HG03457 (cell line): ENCODE measurements around the gene COBLL1.

ENCODE experiments used
- ATAC-seq: cut with Tn5 transposase; IDR thresholded peaks from one replicate; pipeline ENCODE4 v1.9.1; 2021; ENCODE audit warnings: moderate number of reproducible peaks; ENCODE audit not compliant: unreplicated experiment

The COBLL1 gene

DNA sequence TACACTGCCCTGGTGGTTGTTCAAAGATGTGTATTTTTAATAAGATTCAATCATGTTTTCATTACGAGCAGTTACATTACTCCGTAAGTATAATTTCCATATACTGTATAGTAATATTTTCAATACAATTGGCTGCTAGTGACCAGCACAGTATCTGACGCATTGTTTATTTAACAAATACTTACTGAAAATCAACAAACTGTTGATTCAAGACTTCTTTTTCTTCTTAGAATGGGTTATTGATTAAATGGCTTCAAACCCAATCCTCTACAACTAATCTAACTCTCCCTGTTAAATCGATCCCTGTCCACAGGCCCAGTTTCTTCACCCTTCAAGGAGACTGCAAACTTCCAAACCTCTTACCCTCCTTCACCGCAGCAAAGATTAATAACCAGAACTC lies 18.5 kb downstream of the COBLL1 start:
- ATAC-seq: no peak

DNA sequence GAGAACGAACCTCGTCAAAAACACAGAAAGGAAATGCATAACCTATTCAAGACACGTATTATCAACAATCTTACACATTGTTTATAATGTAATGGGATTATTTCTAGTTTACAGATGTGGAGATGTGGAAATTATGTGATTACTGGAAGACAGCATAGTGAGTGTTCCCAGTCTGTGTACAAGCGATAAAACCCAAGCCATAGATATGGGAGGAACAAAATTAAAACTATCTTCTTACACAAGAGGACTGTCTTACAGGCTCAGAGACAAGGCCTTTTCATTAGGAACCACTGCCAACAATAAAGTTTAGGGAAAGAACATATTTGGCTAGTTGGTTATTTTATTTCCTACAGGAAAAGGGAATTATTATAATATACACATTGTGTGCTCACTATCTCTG lies 20.3 kb downstream of the COBLL1 start:
- ATAC-seq: no peak

GRCh38 chr2:164818149-164819136 lies 23.2 kb downstream of the COBLL1 start:
- no peak for ATAC-seq

DNA sequence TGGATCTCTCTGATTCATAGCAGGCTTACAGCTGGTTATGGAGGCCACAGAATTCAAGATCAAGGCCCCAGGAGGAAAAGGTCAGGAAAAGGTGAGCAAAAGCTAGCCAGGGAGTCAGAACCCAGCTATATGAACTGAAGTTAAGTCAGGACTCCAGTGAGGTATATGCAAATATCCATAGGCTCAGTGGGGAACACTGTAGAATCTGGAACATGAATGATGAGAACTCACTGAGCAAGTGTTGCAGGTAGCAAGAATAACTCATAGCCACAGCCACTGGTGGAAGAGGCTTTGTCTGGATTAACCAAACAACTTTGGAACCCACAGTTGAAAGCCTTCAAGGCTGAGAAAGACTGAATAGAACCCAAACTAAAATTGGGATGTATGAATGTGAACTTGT lies 24.7 kb downstream of the COBLL1 start:
- ATAC-seq: no peak

- ATAC-seq: no peak
Observed at GRCh38 chr2:164816046-164816445, 25.6 kb downstream of the COBLL1 start.

- no peak for ATAC-seq
Observed at GRCh38 chr2:164815071-164815793, 26.4 kb downstream of the COBLL1 start.

GRCh38 chr2:164813535-164813934 lies 28.1 kb downstream of the COBLL1 start:
- no peak for ATAC-seq

DNA sequence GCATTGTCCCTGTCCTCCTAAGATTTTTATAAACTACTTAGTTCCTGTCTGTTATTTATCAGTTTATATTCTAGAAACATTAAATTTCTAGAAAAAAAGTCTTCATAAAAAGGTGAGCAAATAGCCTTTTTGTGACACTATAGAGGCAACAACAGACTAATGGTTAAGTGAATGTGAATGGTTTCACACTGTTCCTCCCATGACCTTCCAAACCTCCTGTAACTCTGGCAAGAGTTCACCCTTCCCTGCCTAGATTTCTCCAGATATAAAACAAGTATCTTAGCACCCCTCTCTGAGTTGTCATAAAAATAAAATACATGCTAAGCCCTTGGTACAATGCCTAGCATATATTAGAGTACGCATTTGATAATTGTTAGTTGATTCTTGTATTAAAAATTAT lies 29.2 kb downstream of the COBLL1 start:
- no peak for ATAC-seq

DNA sequence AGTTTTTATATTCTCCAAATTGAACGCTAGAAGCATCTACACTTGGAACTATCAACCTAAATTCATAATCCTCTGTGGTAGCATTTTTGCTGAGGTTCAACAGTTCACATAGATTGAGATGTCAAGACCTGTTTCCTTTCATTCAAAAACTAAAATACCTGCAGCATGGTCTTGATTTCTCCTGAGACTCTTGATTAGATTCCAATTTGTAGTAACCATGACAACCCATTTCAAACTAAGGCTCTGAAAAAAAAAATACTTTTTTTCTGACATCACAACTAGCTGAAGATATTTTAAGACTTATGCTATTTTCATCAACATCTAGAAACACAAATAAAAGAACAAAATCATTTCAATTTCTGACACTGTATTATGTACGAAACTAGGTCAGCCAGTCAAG lies 29.8 kb downstream of the COBLL1 start:
- no peak for ATAC-seq

DNA sequence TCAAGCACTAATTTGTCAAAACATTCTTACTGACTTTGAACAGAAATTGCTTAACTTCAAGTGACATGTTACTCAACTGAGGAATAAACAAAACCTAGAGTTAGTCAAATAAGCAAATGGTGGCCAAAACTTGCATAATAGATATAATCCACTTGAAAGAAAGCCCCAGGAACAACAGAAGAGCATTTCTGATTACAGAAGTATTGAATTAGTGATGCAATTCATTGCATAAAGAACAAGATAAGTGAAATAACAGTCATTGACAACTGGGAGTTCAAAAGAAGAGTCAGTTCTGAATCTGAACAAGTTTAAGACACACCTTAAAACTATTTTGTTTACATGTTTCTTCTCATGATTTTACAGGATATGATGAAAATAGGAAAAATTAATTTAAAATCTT lies 30.8 kb downstream of the COBLL1 start:
- ATAC-seq: no peak

DNA sequence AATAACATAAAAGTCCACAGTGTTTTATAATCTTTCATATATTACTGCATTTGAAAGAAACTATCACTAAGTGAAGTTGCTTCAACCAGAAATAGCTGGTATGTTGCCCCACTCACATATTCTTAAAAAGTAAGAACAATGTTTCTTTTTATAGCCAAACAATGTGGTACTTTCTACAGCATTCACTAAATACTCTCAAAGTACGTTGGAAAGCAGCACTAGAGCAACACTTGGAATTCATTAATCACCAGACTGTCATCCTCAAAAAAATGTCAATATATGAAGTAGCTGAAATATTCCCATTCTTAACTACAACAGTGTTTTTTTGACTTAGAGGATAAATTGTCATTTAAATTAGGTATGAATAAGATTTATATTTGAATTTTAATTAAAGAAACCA lies 32.8 kb downstream of the COBLL1 start:
- no peak for ATAC-seq

DNA sequence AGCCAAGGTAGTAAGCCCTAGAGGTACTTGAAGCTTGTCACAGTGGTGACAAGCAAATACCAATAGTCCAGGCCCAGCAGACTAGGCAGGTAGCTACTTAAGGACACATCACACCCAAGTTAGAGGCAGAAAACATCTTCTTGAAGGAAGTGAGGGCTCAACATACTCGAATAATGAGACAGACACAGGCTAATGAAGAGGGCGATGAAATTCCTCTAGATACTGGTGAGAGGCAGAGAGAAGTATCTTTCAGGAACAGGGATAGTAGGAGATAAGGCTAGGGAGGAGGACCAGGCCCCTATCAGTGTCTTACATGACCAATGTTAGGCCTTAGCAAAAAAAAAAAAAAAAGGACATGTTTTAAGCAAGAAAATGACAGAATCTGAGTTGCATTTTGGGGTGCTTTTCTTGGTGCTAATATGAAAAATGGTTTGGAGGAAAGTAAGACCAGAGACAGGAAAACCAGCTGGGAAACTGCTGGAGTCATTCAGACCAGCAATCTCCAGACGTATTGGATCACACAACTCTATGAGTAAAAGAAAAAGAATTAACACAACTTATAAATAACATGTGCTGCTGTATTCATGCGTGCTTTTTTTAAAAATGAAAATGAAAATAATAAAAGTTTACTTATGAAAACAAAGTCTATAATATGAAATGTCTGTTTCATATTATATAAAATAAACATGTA lies 37.7 kb downstream of the COBLL1 start:
- ATAC-seq: no peak

GRCh38 chr2:164802095-164802707 lies 39.4 kb downstream of the COBLL1 start:
- ATAC-seq: no peak

- ATAC-seq: no peak
Observed at GRCh38 chr2:164800572-164800971, 41.1 kb downstream of the COBLL1 start.

GRCh38 chr2:164797627-164798026 lies 44.0 kb downstream of the COBLL1 start:
- ATAC-seq: no peak

DNA sequence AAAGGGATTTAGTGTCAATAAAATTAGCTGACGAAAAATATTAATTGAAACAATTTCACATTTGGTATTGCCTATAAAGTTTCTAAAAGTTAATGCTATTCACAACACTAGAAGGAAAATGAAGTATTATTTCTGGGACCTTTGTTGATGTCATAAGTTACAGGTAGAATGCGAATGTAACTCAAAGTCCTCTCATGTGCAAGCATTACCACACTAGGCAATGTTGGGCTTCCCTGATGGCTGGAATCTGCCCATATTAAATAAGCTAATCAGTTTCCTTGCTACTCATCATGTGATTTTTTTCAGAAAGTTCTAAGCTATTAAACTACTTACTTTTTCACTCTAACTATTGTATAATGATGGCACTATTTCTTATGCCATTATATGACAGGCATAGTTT lies 44.6 kb downstream of the COBLL1 start:
- ATAC-seq: no peak

DNA sequence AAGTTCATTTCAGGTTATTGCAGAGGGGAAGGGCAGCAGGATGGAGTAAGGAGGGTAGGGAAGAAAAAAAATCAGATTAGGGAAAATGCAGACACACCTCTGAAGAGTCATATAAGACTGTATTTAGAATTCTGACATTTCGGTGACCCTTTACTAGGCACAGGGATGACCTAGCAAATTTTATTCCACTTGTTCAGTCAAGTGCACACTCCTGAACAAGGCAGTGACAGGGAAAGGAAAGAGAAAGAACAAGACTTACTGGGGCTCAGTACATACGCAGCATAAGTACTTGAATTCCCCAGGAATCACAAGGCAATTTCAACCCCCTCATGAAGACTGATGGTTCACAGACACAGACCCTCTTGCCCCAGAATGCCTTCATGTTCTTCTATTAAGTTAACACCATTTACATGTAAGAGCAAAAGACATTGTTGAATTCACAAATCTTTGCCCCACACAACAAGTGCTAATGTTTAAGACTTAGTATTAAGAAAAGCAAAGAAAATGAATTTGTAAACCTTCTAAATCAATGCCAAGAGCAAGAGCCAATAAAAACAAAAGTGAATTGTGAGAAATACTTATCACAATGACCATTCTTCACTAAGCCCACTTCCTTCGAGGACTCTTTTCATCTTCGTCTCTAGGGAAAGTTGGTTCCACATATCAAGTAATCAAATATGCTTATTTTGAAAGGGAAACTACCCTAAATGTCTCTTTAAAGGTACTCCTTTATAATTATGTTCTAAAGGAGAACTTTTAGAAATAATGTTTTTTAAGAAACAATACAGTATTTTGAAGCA lies 47.0 kb downstream of the COBLL1 start:
- no peak for ATAC-seq

DNA sequence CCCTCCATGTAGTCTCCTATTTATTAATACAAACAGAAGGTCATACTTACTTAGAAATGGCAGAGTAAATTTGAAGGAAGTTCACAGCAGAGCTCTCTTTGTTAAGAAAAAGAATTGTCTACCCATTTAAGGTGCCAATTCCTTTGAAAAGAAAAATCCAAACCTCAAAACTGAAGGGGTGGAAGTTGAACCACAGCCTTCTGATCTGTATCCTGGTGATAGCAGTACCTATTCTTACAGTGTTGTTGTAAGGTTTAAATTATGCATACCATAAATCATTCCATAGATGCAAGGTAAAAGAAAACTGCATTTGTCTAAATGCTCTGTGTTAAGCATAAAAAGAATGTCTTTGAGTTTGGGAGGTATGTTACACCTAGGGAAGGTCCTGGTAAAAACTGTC lies 47.6 kb downstream of the COBLL1 start:
- ATAC-seq: no peak

DNA sequence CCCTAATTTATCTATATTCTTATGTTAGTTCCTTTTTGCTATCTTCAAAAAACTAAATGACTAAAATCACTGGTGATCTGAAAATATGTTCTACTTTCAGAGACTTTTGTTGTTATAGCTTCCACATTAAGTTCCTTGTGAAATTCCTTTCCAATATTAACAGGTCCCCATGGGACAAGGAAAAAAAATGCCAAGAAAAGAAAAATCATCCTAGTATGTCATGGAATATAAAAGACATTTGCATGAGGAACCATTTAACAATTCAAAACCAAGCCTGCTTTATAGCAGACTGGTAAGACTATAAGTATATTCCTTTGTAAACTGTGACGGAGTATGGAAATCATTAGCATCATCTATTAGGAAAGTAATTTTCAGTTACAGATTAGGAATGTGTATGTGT lies 48.1 kb downstream of the COBLL1 start:
- ATAC-seq: no peak
